GM12872 (cell line): Measurements from ENCODE around the gene IL1F10.

Experiments
- CTCF ChIP-seq: IDR thresholded peaks from 3 replicates; pipeline ENCODE4 v1.5.1; 2011; ENCODE audit warnings: low read depth, mild to moderate bottlenecking, low read length, moderate library complexity; ENCODE audit not compliant: insufficient read depth

The IL1F10 gene

GRCh38 chr2:113058998-113059960, 8.5 kb upstream of the IL1F10 start, which contains the start of gene IL36RN:
Gene IL36RN (plus strand): TSS chr2:113059198. CDS start chr2:113059439, 241 bp downstream.
- no peak for TF ChIP-seq CTCF

GRCh38 chr2:113060396-113060795, 7.4 kb upstream of the IL1F10 start:
- TF ChIP-seq CTCF, result no peak

- TF ChIP-seq CTCF, result no peak
Observed at GRCh38 chr2:113060796-113061195, 7.0 kb upstream of the IL1F10 start.

GRCh38 chr2:113061241-113061640, 6.5 kb upstream of the IL1F10 start:
- no peak for TF ChIP-seq CTCF

GRCh38 chr2:113061896-113062770, 5.6 kb upstream of the IL1F10 start:
- no peak for TF ChIP-seq CTCF

- no peak for TF ChIP-seq CTCF
Observed at GRCh38 chr2:113064281-113064680, 3.5 kb upstream of the IL1F10 start.

GRCh38 chr2:113064898-113065297, 2.9 kb upstream of the IL1F10 start:
- TF ChIP-seq CTCF, result no peak
